Measurements from ENCODE around the gene PACC1.

DNA sequence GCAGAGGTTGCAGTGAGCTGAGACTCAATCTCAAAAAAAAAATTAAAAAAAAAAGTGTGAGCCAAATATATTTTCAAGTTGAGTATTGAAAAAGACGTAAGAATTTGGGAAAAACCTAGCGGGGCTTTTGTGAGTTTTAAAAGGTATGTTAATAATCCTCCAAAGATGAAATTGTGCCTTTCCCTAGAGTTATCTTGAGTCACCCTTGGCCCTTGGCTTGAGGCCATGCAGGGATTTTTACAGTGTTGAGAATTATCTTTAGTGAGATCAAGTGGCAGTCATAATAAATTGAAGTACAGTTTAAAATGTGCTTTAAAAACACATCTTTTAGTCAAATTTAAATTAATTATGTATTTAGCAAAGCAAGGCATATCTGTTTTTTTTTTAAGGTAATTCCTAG, 96.8 kb downstream of the PACC1 start:
- TF ChIP-seq POLR2A (IDR thresholded peaks at IDR 0.05) = no peak
- TF ChIP-seq, protein P1, sequence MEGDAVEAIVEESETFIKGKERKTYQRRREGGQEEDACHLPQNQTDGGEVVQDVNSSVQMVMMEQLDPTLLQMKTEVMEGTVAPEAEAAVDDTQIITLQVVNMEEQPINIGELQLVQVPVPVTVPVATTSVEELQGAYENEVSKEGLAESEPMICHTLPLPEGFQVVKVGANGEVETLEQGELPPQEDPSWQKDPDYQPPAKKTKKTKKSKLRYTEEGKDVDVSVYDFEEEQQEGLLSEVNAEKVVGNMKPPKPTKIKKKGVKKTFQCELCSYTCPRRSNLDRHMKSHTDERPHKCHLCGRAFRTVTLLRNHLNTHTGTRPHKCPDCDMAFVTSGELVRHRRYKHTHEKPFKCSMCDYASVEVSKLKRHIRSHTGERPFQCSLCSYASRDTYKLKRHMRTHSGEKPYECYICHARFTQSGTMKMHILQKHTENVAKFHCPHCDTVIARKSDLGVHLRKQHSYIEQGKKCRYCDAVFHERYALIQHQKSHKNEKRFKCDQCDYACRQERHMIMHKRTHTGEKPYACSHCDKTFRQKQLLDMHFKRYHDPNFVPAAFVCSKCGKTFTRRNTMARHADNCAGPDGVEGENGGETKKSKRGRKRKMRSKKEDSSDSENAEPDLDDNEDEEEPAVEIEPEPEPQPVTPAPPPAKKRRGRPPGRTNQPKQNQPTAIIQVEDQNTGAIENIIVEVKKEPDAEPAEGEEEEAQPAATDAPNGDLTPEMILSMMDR (IDR thresholded peaks at IDR 0.05 in 4 of 5, conservative IDR thresholded peaks at IDR 0.05 in 1 of 5) = no peak
